Chondrocyte (in vitro differentiated cells): ENCODE data around the gene ANTXR2. TPM values are rescaled to one million over a fixed set of nuclear protein-coding genes. Genes with fewer than 3 reads are reported as not detected.

ENCODE experiments used
- DNase-seq: peaks from one replicate; pipeline ENCODE4 v3.0.0; 2021; ENCODE audit warnings: mixed read lengths, low spot score
- H3K27ac Mint-ChIP-seq: one replicate; pipeline ENCODE4 v1.8.0; 2021; ENCODE audit warnings: mild to moderate bottlenecking, moderate library complexity, mixed read lengths; ENCODE audit not compliant: unreplicated experiment
- H3K27me3 Mint-ChIP-seq: 2 replicates; pipeline ENCODE4 v1.8.0; 2021; ENCODE audit warnings: low read depth, mixed read lengths
- H3K36me3 Mint-ChIP-seq: 2 replicates; pipeline ENCODE4 v1.8.0; 2021; ENCODE audit warnings: low read depth, mixed read lengths
- H3K4me1 Mint-ChIP-seq: 2 replicates; pipeline ENCODE4 v1.8.0; 2021; ENCODE audit warnings: low read depth, mild to moderate bottlenecking, mixed read lengths
- H3K4me3 Mint-ChIP-seq: one replicate; pipeline ENCODE4 v1.8.0; 2021; ENCODE audit warnings: mild to moderate bottlenecking, moderate library complexity, mixed read lengths; ENCODE audit not compliant: unreplicated experiment
- H3K9me3 Mint-ChIP-seq: 2 replicates; pipeline ENCODE4 v1.8.0; 2021; ENCODE audit warnings: low read depth, mixed read lengths
- total RNA-seq: library from RNA; stranded (reverse); gene quantifications from 3 replicates; pipeline ENCODE4 v1.2.1, GENCODE V29; 2021
- TF ChIP-seq, protein P1 (sequence below): fragments of 200-600 bp; sonication (generic); IDR thresholded peaks from 2 replicates; pipeline ENCODE4 v1.5.0; 2021; ENCODE audit warnings: antibody characterized with exemption, mild to moderate bottlenecking, moderate library complexity

ANTXR2 gene
- total RNA-seq, 1 donor from 2014 or later = 32.1 TPM

DNA sequence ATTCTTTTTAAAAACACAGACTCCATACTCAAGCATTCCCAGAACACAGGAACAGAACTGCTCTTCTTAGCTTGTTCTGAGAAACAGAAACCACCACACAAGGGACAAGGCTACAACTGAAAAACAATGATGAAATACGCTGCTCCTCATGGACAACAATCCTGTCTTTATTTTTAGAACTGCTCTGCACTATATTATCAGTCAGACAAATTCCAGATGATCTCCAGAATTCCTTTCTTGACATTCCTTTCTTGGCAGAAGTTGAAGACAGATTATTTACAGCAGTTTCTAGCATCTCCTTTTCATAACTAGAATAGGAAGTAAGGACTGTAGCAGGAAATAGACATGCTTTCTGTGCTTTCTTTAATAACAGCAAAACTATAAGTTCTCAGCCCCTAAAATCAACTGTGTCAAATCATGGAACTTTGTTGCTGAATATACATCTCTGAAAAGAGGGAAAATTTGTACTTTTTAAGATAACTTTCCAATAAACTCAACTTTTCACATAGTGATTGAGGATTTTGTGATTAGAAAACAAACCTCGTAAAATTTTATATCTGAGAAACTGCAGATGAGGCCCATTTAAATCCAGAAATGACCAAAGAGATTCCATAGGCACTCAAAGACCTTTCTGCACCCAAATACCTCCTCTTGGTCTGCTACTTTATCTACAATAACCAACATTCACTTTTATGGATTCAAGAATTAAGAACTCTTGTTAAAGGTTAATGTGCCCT, 35.9 kb downstream of the ANTXR2 start:
- H3K4me3 Mint-ChIP-seq = peak overlapping the region; percentile 46
- no peak for DNase-seq
- H3K36me3 Mint-ChIP-seq = peaks cover 6% of the 10 kb centered on the region
- peaks cover 11% of the 10 kb centered on the region for H3K4me1 Mint-ChIP-seq
- H3K9me3 Mint-ChIP-seq = no peaks in the 10 kb centered on the region
- peak overlapping the region; percentile 93 for H3K27ac Mint-ChIP-seq
- TF ChIP-seq, protein P1, sequence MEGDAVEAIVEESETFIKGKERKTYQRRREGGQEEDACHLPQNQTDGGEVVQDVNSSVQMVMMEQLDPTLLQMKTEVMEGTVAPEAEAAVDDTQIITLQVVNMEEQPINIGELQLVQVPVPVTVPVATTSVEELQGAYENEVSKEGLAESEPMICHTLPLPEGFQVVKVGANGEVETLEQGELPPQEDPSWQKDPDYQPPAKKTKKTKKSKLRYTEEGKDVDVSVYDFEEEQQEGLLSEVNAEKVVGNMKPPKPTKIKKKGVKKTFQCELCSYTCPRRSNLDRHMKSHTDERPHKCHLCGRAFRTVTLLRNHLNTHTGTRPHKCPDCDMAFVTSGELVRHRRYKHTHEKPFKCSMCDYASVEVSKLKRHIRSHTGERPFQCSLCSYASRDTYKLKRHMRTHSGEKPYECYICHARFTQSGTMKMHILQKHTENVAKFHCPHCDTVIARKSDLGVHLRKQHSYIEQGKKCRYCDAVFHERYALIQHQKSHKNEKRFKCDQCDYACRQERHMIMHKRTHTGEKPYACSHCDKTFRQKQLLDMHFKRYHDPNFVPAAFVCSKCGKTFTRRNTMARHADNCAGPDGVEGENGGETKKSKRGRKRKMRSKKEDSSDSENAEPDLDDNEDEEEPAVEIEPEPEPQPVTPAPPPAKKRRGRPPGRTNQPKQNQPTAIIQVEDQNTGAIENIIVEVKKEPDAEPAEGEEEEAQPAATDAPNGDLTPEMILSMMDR = no peak
- no peaks in the 10 kb centered on the region for H3K27me3 Mint-ChIP-seq

DNA sequence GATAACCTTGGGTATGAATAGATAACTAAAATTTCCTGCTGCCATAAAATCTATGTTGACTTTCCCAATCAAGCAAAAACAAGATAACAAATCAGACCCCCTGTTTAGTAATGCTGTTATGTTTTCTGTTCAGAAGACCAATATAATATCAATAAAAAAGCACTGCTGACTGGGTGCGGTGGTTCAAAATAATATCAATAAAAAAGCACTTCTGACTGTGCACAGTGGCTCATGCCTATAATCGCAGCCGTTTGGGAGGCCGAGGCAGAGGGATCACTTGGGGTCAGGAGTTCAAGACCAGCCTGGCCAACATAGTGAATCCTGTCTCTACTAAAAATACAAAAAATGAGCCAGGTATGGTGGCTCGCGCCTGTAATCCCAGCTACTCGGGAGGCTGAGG, 36.7 kb downstream of the ANTXR2 start:
- no peak for DNase-seq
- TF ChIP-seq, protein P1 = no peak
- no peaks in the 10 kb centered on the region for H3K9me3 Mint-ChIP-seq
- H3K27me3 Mint-ChIP-seq = no peaks in the 10 kb centered on the region
- peak overlapping the region; percentile 93 for H3K27ac Mint-ChIP-seq
- peaks cover 11% of the 10 kb centered on the region for H3K4me1 Mint-ChIP-seq
- peaks cover 4% of the 10 kb centered on the region for H3K36me3 Mint-ChIP-seq
- no peak overlapping the region for H3K4me3 Mint-ChIP-seq

DNA sequence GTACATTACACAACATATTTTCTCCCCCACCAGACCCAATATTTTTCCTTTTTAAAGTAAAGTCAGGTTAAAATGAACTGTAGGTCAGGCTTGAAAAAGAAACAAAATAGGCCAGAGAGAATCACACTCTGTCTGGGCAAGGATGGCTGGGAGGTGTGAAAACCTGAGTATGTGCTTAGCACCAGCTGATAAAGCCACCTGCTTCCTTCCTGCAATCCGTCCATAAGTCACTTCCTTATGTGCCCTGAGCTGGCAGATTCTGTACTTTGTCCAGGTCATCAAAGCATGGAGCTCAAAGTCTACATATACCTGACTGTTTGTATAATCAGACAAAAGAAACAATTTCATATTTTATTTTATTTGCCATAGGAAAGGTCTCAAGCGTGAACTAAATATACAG, 37.7 kb downstream of the ANTXR2 start:
- Mint-ChIP-seq H3K27me3 (no peaks in the 10 kb centered on the region), H3K36me3 (peaks cover 4% of the 10 kb centered on the region), H3K4me1 (peaks cover 11% of the 10 kb centered on the region), H3K4me3 (no peak overlapping the region), H3K9me3 (no peaks in the 10 kb centered on the region), H3K27ac (no peak overlapping the region)
- TF ChIP-seq, protein P1 = no peak
- no peak for DNase-seq

DNA sequence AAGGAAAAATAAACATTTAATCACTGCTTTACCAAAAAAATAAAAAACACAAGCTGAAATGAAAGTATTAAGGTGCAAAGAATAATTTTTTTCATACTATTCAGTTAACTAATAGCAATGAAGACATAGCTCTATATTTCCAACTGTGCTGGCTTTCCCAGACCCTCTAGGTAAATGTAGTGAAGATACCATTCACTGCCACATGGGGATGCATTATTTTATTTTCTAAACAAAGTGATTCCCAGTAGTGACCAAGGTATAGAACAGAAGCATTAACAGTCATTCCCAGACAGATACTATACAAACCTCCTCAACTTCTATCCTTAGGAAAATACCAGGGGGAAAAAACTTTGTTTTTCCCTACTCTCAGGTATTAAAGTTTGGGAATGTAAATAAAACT, 39.4 kb downstream of the ANTXR2 start:
- TF ChIP-seq, protein P1 = peak; percentile 21
- H3K9me3 Mint-ChIP-seq = no peaks in the 10 kb centered on the region
- peaks cover 4% of the 10 kb centered on the region for H3K36me3 Mint-ChIP-seq
- DNase-seq = no peak
- peaks cover 11% of the 10 kb centered on the region for H3K4me1 Mint-ChIP-seq
- no peaks in the 10 kb centered on the region for H3K27me3 Mint-ChIP-seq
- no peak overlapping the region for H3K4me3 Mint-ChIP-seq
- H3K27ac Mint-ChIP-seq = no peak overlapping the region

DNA sequence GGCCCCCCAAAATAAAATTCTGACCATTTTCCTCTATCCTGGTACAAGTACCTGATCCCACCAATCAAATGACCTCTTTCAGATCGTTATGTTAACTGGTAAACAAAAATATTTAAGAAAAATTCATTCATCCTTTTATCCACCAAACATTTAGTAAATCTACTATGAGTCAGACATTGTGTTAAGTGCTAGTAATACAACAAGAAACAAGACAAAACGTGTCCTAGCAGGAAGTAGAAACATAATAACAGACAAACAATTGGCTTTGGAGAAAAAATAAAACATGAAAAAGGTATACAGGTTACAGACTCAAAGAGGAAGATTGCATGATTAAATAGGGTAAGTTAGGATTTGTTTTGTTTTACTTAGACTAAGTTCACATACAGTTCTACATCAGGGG, 43.7 kb downstream of the ANTXR2 start:
- Mint-ChIP-seq H3K4me3 (no peak overlapping the region), H3K27me3 (no peaks in the 10 kb centered on the region), H3K4me1 (no peaks in the 10 kb centered on the region), H3K9me3 (no peaks in the 10 kb centered on the region), H3K27ac (no peak overlapping the region), H3K36me3 (peaks cover 8% of the 10 kb centered on the region)
- DNase-seq = no peak
- TF ChIP-seq, protein P1 = no peak
